HEK293T (cell line): ENCODE results near the gene JMJD4.

Source experiments
- CTBP1 ChIP-seq: fragments of 450-650 bp; IDR thresholded peaks from 2 replicates; pipeline ENCODE4 v1.6.1; 2016; ENCODE audit warnings: borderline replicate concordance
- ELF4 ChIP-seq: fragments of 450-650 bp; IDR thresholded peaks from 2 replicates; pipeline ENCODE4 v1.6.1; 2017; ENCODE audit warnings: antibody characterized with exemption
- FOXK2 ChIP-seq: fragments of 450-650 bp; IDR thresholded peaks from 2 replicates; pipeline ENCODE4 v1.6.1; 2016; ENCODE audit warnings: mild to moderate bottlenecking
- FOXM1 ChIP-seq: fragments of 450-650 bp; IDR thresholded peaks from 2 replicates; pipeline ENCODE4 v1.6.1; 2017; ENCODE audit warnings: mild to moderate bottlenecking, borderline replicate concordance
- NFRKB ChIP-seq: fragments of 450-650 bp; IDR thresholded peaks from 2 replicates; pipeline ENCODE4 v1.6.1; 2016; ENCODE audit warnings: mild to moderate bottlenecking, moderate library complexity
- SP1 ChIP-seq: fragments of 450-650 bp; IDR thresholded peaks from 2 replicates; pipeline ENCODE4 v1.6.1; 2017
- TARDBP ChIP-seq: fragments of 450-650 bp; IDR thresholded peaks from 2 replicates; pipeline ENCODE4 v1.6.1; 2016
- ZNF384 ChIP-seq: fragments of 450-650 bp; IDR thresholded peaks from 2 replicates; pipeline ENCODE4 v1.6.1; 2016

GRCh38 chr1:227763246-227764018 lies 28.3 kb upstream of the JMJD4 start:
- no peak for TF ChIP-seq NFRKB
- no peak for TF ChIP-seq CTBP1
- no peak for TF ChIP-seq SP1
- TF ChIP-seq FOXM1 = no peak
- TF ChIP-seq ELF4 = no peak
- no peak for TF ChIP-seq TARDBP
- TF ChIP-seq FOXK2 = no peak
- TF ChIP-seq ZNF384 = no peak
